Kidney epithelial cell (primary cell): Measurements from ENCODE around the gene IL26. TPM values are rescaled to one million over a fixed set of nuclear protein-coding genes. Genes with fewer than 3 reads are reported as not detected.

ENCODE experiments used
- DNase-seq: peaks from one replicate; pipeline ENCODE4 v3.0.0-alpha.2; 2010; ENCODE audit warnings: low read depth
- H3K27me3 ChIP-seq: 2 replicates; pipeline ENCODE4 v1.6.0; 2011; ENCODE audit warnings: low read length; ENCODE audit not compliant: control insufficient read depth, insufficient read depth
- H3K36me3 ChIP-seq: 2 replicates; pipeline ENCODE4 v1.5.1; 2011; ENCODE audit warnings: low read length; ENCODE audit not compliant: control insufficient read depth, insufficient read depth
- H3K4me3 ChIP-seq: 2 replicates; pipeline ENCODE4 v1.5.1; 2011; ENCODE audit warnings: low read depth, mild to moderate bottlenecking, control low read depth, low read length
- total RNA-seq: library from RNA; depleted of rRNA; stranded (reverse); fragments of >200 nt; gene quantifications from 2 replicates; pipeline ENCODE4 v1.2.3, GENCODE V29; 2015
- TF ChIP-seq, protein P1 (sequence below): IDR thresholded peaks from 2 replicates; pipeline ENCODE4 v1.5.1; 2011; ENCODE audit warnings: mild to moderate bottlenecking, moderate library complexity, low read length, control low read depth, inconsistent platforms; ENCODE audit not compliant: insufficient read depth, poor library complexity, severe bottlenecking

Gene IL26
- total RNA-seq, 1 donor from 2014 or later, result not detected

DNA sequence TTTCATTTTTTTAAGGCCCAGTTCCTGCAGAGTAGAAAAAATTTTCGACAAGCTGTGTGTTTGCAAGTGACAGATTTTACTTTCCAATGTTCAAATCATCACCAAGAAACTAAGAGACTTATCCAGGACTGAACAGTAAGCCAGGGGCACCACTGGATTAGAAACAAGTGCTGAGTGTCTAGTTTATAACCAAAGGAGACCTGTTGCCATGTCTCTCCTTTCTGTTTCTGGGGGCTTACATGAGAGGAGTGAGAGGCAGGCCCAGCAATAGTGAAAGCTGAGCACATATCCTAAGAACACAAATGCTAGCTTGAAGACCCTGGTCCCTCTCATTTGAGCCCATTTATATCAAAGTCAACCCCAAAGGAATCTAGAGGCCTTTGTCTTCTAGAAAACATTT, 69.0 kb downstream of the IL26 start:
- no peaks in the 10 kb centered on the region for H3K27me3 ChIP-seq
- H3K36me3 ChIP-seq, result no peaks in the 10 kb centered on the region
- no peak overlapping the region for H3K4me3 ChIP-seq
- TF ChIP-seq, protein P1, sequence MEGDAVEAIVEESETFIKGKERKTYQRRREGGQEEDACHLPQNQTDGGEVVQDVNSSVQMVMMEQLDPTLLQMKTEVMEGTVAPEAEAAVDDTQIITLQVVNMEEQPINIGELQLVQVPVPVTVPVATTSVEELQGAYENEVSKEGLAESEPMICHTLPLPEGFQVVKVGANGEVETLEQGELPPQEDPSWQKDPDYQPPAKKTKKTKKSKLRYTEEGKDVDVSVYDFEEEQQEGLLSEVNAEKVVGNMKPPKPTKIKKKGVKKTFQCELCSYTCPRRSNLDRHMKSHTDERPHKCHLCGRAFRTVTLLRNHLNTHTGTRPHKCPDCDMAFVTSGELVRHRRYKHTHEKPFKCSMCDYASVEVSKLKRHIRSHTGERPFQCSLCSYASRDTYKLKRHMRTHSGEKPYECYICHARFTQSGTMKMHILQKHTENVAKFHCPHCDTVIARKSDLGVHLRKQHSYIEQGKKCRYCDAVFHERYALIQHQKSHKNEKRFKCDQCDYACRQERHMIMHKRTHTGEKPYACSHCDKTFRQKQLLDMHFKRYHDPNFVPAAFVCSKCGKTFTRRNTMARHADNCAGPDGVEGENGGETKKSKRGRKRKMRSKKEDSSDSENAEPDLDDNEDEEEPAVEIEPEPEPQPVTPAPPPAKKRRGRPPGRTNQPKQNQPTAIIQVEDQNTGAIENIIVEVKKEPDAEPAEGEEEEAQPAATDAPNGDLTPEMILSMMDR, result no peak
- no peak for DNase-seq

DNA sequence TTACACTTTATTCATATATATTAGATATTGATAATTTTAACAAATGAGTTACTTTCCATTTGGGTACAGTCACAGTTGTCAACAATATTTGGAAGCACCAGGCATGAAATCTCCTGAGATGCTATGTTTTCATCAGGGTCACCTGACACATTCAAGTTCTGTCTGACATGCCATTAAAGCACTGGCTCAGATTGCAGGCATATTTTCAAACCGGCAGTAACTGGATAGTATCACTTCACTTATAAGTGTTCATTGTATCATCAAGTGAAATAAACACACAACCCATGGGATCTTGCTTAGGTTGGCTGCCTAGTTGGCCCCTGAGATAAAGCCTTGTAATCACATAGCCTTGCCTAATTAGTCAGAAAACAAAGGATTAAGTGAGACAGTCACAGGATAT, 70.8 kb downstream of the IL26 start:
- no peaks in the 10 kb centered on the region for H3K27me3 ChIP-seq
- H3K36me3 ChIP-seq, result no peaks in the 10 kb centered on the region
- no peak overlapping the region for H3K4me3 ChIP-seq
- TF ChIP-seq, protein P1, result no peak
- DNase-seq, result no peak

Other genes starting within 250 kb of the IL26 start
- gene IFNG-AS1, start 236.4 kb downstream of the IL26 start, total RNA-seq, result not detected in 2 replicates
- not detected in 2 replicates for gene IFNG, start 66.1 kb downstream of the IL26 start, total RNA-seq
- gene IL22, start 27.8 kb upstream of the IL26 start, total RNA-seq, result not detected in 2 replicates
- 7.4 and 15.3 TPM in 2 replicates for gene MDM1, start 106.6 kb upstream of the IL26 start, total RNA-seq